Stomach (tissue), 4 donors: Measurements from ENCODE around the gene TAAR2.
"Not testable (repeated sequence)": the region's sequence is repeated elsewhere in the genome, so short reads cannot be mapped to it uniquely, and the experiment has no call there.

ENCODE experiments used
- POLR2A ChIP-seq, 4 donors: fragments of 450-650 bp; IDR thresholded peaks; one replicate each; pipeline ENCODE4 v1.6.1; 2016; ENCODE audit warnings: antibody characterized with exemption in 4 of 4, control low read depth in 2 of 4, mild to moderate bottlenecking in 1 of 4, moderate library complexity in 1 of 4
- POLR2AphosphoS5 ChIP-seq, 3 donors: sonication (generic); formaldehyde crosslinking; IDR thresholded peaks; one replicate each; pipeline ENCODE4 v1.6.1; 2016; ENCODE audit warnings: antibody characterized with exemption in 3 of 3
- TF ChIP-seq, protein P1 (sequence below), 7 experiments: fragments of 450-650 bp in 4 of 7; fragments of 200-600 bp in 3 of 7; sonication (generic) in 3 of 7; IDR thresholded peaks; one replicate each; pipeline ENCODE4 v1.5.1; 2016 to 2019; ENCODE audit warnings: antibody characterized with exemption in 7 of 7, control low read depth in 2 of 7, mild to moderate bottlenecking in 1 of 7

GRCh38 chr6:132600900-132601299 lies 23.2 kb downstream of the TAAR2 start:
- TF ChIP-seq, protein P1, sequence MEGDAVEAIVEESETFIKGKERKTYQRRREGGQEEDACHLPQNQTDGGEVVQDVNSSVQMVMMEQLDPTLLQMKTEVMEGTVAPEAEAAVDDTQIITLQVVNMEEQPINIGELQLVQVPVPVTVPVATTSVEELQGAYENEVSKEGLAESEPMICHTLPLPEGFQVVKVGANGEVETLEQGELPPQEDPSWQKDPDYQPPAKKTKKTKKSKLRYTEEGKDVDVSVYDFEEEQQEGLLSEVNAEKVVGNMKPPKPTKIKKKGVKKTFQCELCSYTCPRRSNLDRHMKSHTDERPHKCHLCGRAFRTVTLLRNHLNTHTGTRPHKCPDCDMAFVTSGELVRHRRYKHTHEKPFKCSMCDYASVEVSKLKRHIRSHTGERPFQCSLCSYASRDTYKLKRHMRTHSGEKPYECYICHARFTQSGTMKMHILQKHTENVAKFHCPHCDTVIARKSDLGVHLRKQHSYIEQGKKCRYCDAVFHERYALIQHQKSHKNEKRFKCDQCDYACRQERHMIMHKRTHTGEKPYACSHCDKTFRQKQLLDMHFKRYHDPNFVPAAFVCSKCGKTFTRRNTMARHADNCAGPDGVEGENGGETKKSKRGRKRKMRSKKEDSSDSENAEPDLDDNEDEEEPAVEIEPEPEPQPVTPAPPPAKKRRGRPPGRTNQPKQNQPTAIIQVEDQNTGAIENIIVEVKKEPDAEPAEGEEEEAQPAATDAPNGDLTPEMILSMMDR (IDR thresholded peaks at IDR 0.05), result not testable (repeated sequence)
- not testable (repeated sequence) for TF ChIP-seq POLR2A, POLR2AphosphoS5 (IDR thresholded peaks at IDR 0.05)
